K562 (cell line): ENCODE data around the gene BTRC. TPM values are rescaled to one million over a fixed set of nuclear protein-coding genes. Genes with fewer than 3 reads are reported as not detected.

ENCODE experiments used
- ATAC-seq: fragments of 200-7000 bp; cut with Tn5 transposase; 3 replicates; pipeline ENCODE4 v1.9.1; 2020; ENCODE audit warnings: moderate library complexity
- BruUV-seq: library from RNA; stranded (reverse); fragments of 400-500 nt; replicated peaks from 2 replicates; lab custom pipeline; 2021; lab: Mats Ljungman, UMichigan
- CTCF ChIA-PET: fragments of 300-600 bp; formaldehyde crosslinking; extraction: SDS; loops from one replicate; lab custom pipeline; 2021; ENCODE audit warnings: low intra/inter-chr PET ratio; lab: Yijun Ruan, JAX
- POLR2A ChIA-PET: fragments of 300-600, 350-650 bp; sonication (Branson Sonifier 250); formaldehyde crosslinking; extraction: SDS; loops from one replicate; lab custom pipeline; 2021; ENCODE audit warnings: antibody characterized with exemption, inconsistent platforms; lab: Yijun Ruan, JAX
- DNase-seq, 4 experiments: peaks; one replicate each; pipeline versions ENCODE4 v3.0.0 to v3.0.0-alpha.2; 2011 to 2018; ENCODE audit warnings: low spot score in 3 of 4, mixed read lengths in 3 of 4; ENCODE audit errors: extremely low read depth in 1 of 4
- FAIRE-seq: peaks from 2 replicates; lab custom pipeline; 2011; peaks lifted over from hg19 to GRCh38; lab: Jason Lieb, UNC
- H2AFZ ChIP-seq: 2 replicates; pipeline ENCODE4 v1.6.0; 2011; ENCODE audit warnings: low read depth, low read length, control low read depth, inconsistent platforms
- H3K27ac ChIP-seq: fragments of 200-600 bp; 3 replicates; pipeline ENCODE4 v1.8.0; 2011; ENCODE audit warnings: low read depth, mild to moderate bottlenecking, control low read depth, inconsistent platforms, low read length, moderate library complexity, mixed read lengths; ENCODE audit errors: extremely low read depth
- H3K27me3 ChIP-seq, 2 experiments: fragments of 300-600 bp in 1 of 2; 2 replicates in 1 of 2; 3 replicates in 1 of 2; pipeline versions ENCODE4 v1.6.0 to v1.8.0; 2011; ENCODE audit warnings: inconsistent platforms in 2 of 2, low read length in 2 of 2, mild to moderate bottlenecking in 1 of 2, mixed read lengths in 1 of 2, moderate library complexity in 1 of 2; ENCODE audit not compliant: control insufficient read depth in 2 of 2, insufficient read depth in 2 of 2
- H3K36me3 ChIP-seq: fragments of 300-600 bp; 3 replicates; pipeline ENCODE4 v1.8.0; 2011; ENCODE audit warnings: mild to moderate bottlenecking, low read length, inconsistent platforms; ENCODE audit not compliant: control insufficient read depth, insufficient read depth
- H3K4me1 ChIP-seq, 2 experiments: fragments of 200-600 bp in 1 of 2; replicated peaks in 1 of 2; 2 replicates in 1 of 2; 3 replicates in 1 of 2; pipeline versions ENCODE4 v1.5.1 to v1.8.0; 2011; ENCODE audit warnings: inconsistent platforms in 2 of 2, low read length in 2 of 2, mild to moderate bottlenecking in 1 of 2, mixed read lengths in 1 of 2, moderate library complexity in 1 of 2; ENCODE audit not compliant: control insufficient read depth in 2 of 2, insufficient read depth in 2 of 2
- H3K4me2 ChIP-seq: 2 replicates; pipeline ENCODE4 v1.6.1; 2011; ENCODE audit warnings: low read length, control low read depth, inconsistent platforms, mixed read lengths; ENCODE audit not compliant: insufficient read depth
- H3K4me3 ChIP-seq: fragments of 200-600 bp; sonication (generic), shearing (Covaris generic); 2 replicates; pipeline ENCODE4 v1.5.1; 2016; ENCODE audit warnings: control low read depth, inconsistent platforms
- H3K79me2 ChIP-seq: fragments of 200-600 bp; 3 replicates; pipeline ENCODE4 v1.8.0; 2011; ENCODE audit warnings: low read length, inconsistent platforms; ENCODE audit not compliant: control insufficient read depth, insufficient read depth
- H3K9ac ChIP-seq, 2 experiments: 2 replicates each; pipeline versions ENCODE4 v1.6.0 to v1.6.1; 2011; ENCODE audit warnings: low read depth in 2 of 2, low read length in 2 of 2, control low read depth in 1 of 2, inconsistent platforms in 1 of 2, mild to moderate bottlenecking in 1 of 2, mixed read lengths in 1 of 2; ENCODE audit not compliant: insufficient read depth in 1 of 2
- H3K9me1 ChIP-seq: one replicate; pipeline ENCODE4 v1.6.0; 2011; ENCODE audit warnings: inconsistent platforms, mild to moderate bottlenecking, low read length, moderate library complexity; ENCODE audit not compliant: control insufficient read depth, insufficient read depth
- H3K9me3 ChIP-seq: replicated peaks from 2 replicates; pipeline ENCODE4 v1.5.1; 2011; ENCODE audit warnings: low read depth, low read length, inconsistent platforms; ENCODE audit not compliant: control insufficient read depth, insufficient read depth
- H4K20me1 ChIP-seq: replicated peaks from 2 replicates; pipeline ENCODE4 v1.6.1; 2011; ENCODE audit warnings: low read length, inconsistent platforms, mixed read lengths; ENCODE audit not compliant: control insufficient read depth, insufficient read depth
- NFIC ChIP-seq: fragments of 450-650 bp; IDR thresholded peaks from 2 replicates; pipeline ENCODE4 v1.6.1; 2017; ENCODE audit warnings: mild to moderate bottlenecking, inconsistent platforms
- ZBTB5 ChIP-seq: fragments of 450-650 bp; IDR thresholded peaks from 2 replicates; pipeline ENCODE4 v1.6.1; 2017; ENCODE audit warnings: antibody characterized with exemption
- WGBS: fragments of 100-300 bp; shearing (Covaris generic); methylation state at CpG from one replicate; pipeline ENCODE4 v1.1.6; 2016; ENCODE audit warnings: low coverage, mixed read lengths; ENCODE audit not compliant: insufficient coverage; ENCODE audit errors: missing lambda C conversion rate; 5-methylcytosine and 5-hydroxymethylcytosine counted together
- in situ Hi-C: fragments of 300-500 bp; cut with MboI; formaldehyde crosslinking; loops from 4 replicates; pipeline ENCODE4 v1.15.0; 2018; ENCODE audit warnings: inconsistent platforms, mixed read lengths
- intact Hi-C: fragments of 100-400 bp; cut with micrococcal nuclease; formaldehyde crosslinking; loops from 2 replicates; pipeline ENCODE4 v1.14.2; 2022
- polyA plus RNA-seq, 8 experiments: library from polyadenylated mRNA; depleted of rRNA in 4 of 8; stranded (reverse) in 5 of 8; unstranded in 3 of 8; fragments of >200 nt; fragmentation: Nextera tagmentation in 2 of 8; fragmentation: Illumina TruSeq in 1 of 8; extraction: Ambion mirVana in 2 of 8; extraction: Trizol in 1 of 8; gene quantifications; 2 replicates each; pipeline versions ENCODE4 v1.2.1 to v1.2.3, GENCODE V29; 2011 to 2014; ENCODE audit warnings: inconsistent platforms in 1 of 8, missing spikeins in 1 of 8
- total RNA-seq, 7 experiments: library from RNA; depleted of rRNA in 6 of 7; stranded (reverse); fragments of >200 nt in 6 of 7; fragmentation: Illumina TruSeq in 2 of 7; extraction: Trizol in 2 of 7; gene quantifications; 2 replicates each; pipeline versions ENCODE4 v1.2.1 to v1.2.3, GENCODE V29; 2011 to 2021; ENCODE audit warnings: low replicate concordance in 1 of 7

Gene BTRC
- total and polyA plus RNA-seq, 9 of the 15 experiments (the other 6 are each of a cell fraction or from before 2014, with no cell fraction given) = 1.6 to 15.4 (median 7.0) TPM

- ChIA-PET POLR2A (no interaction called here), CTCF (interaction anchor here (0.7 kb wide), 1 partner anchor 230 kb away, joined by 3 read pairs; no protein-coding TSS in a partner anchor)
- Histone ChIP-seq H3K4me1 (peaks cover 4 to 19% of the 10 kb centered on the region in 2 experiments; a peak in 4 of 5 replicates), H3K9ac (no peak overlapping the region; a peak in 1 of 4 replicates), H3K4me3 (no peak overlapping the region), H3K27me3 (no peaks in the 10 kb centered on the region), H2AFZ (no peak overlapping the region), H3K27ac (no peak overlapping the region), H3K4me2 (no peak overlapping the region), H3K9me1 (no peaks in the 10 kb centered on the region), H3K36me3 (no peaks in the 10 kb centered on the region), H3K9me3 (no peaks in the 10 kb centered on the region), H4K20me1 (no peaks in the 10 kb centered on the region), H3K79me2 (no peaks in the 10 kb centered on the region)
- intact Hi-C loops (no loop called here), in situ Hi-C loops (no loop called here)
- WGBS = 68% methylated on average over 14 of the region's 15 CpGs
- no peak for ATAC-seq
- 0 out of 2 replicates have a peak, but pooled peaks have one; percentile 2 for TF ChIP-seq NFIC
- no peak for TF ChIP-seq ZBTB5
- no TSS peak for BruUV-seq
- FAIRE-seq = no peak
- no peak for DNase-seq
Measured at GRCh38 chr10:101561068-101561915, 207.3 kb downstream of the BTRC start.
